ENCODE data around the gene KDELR1. TPM values are rescaled to one million over a fixed set of nuclear protein-coding genes. Genes with fewer than 3 reads are reported as not detected.

Gene KDELR1
- total RNA-seq, 1 experiment from 2014 or later = 375 TPM

- H3K36me3 Mint-ChIP-seq (ENCODE audit: insufficient read depth, unreplicated experiment) = peaks cover 39% of the 10 kb centered on the region
- peaks cover 18% of the 10 kb centered on the region for H3K4me1 Mint-ChIP-seq (ENCODE audit: low read depth, unreplicated experiment)
- no peaks in the 10 kb centered on the region for H3K36me3 ChIP-seq (ENCODE audit: control insufficient read depth, insufficient read depth, low read length)
- H3K27me3 Mint-ChIP-seq (ENCODE audit: insufficient read depth, unreplicated experiment) = no peaks in the 10 kb centered on the region
- H3K27me3 ChIP-seq (replicated peaks; ENCODE audit: control insufficient read depth, insufficient read depth, low read length) = no peaks in the 10 kb centered on the region
- CTCF ChIA-PET = interaction anchor here (0.6 to 2.9 kb wide), 18 partner anchors 9 to 245 kb away, joined by 3 to 45 read pairs (median 6); partner anchors contain the start of gene KDELR1
- no peak for DNase-seq
- H3K4me3 ChIP-seq (ENCODE audit: low read depth, low read length) = peak overlapping the region; percentile 43
- peak overlapping the region; percentile 84 for H3K27ac Mint-ChIP-seq (ENCODE audit: unreplicated experiment)
- POLR2A ChIA-PET = interaction anchor here (0.6 to 2.5 kb wide), 18 partner anchors 9 to 1088 kb away, joined by 3 to 65 read pairs (median 8); partner anchors contain the start of genes CARD8, GRIN2D, KDELR1 and PIH1D1
- no peaks in the 10 kb centered on the region for H3K9me3 ChIP-seq
- H3K4me3 Mint-ChIP-seq (ENCODE audit: unreplicated experiment) = peak overlapping the region; percentile 83
- intact Hi-C loops (cut with micrococcal nuclease; ENCODE audit: unreplicated experiment) = loop anchor here (1.0 to 5.0 kb wide), 2 partner anchors 33 to 41 kb away; a partner anchor contains a TSS
- TSS peak; percentile 53 for BruUV-seq (replicated peaks)
- H3K4me1 ChIP-seq = peaks cover 6% of the 10 kb centered on the region; the same call in 1 of the 2 replicates
- no peak for TF ChIP-seq CTCF (IDR thresholded peaks at IDR 0.05; ENCODE audit: insufficient read depth in 1 of 2, low read depth in 1 of 2, low read length in 1 of 2, severe bottlenecking in 1 of 2, unreplicated experiment in 1 of 2)
- H3K9me3 Mint-ChIP-seq (ENCODE audit: unreplicated experiment) = no peaks in the 10 kb centered on the region
These were observed 27.9 kb downstream of the KDELR1 start for GRCh38 chr19:48363500-48363809.

- peak overlapping the region; percentile 84 for H3K27ac Mint-ChIP-seq (ENCODE audit: unreplicated experiment)
- H3K36me3 Mint-ChIP-seq (ENCODE audit: insufficient read depth, unreplicated experiment) = peaks cover 43% of the 10 kb centered on the region
- Histone ChIP-seq H3K27me3 (replicated peaks; ENCODE audit: control insufficient read depth, insufficient read depth, low read length) (no peaks in the 10 kb centered on the region), H3K36me3 (ENCODE audit: control insufficient read depth, insufficient read depth, low read length) (no peaks in the 10 kb centered on the region), H3K4me1 (peaks cover 6% of the 10 kb centered on the region; the same call in 1 of the 2 replicates), H3K4me3 (ENCODE audit: low read depth, low read length) (peak overlapping the region; percentile 43), H3K9me3 (no peaks in the 10 kb centered on the region)
- POLR2A ChIA-PET = interaction anchor here (0.6 to 2.5 kb wide), 12 partner anchors 8 to 1089 kb away, joined by 3 to 65 read pairs (median 7); partner anchors contain the start of genes CARD8, KDELR1, PIH1D1 and RPL18
- peak; percentile 97 to 98 for DNase-seq
- CTCF ChIA-PET = interaction anchor here (0.6 to 2.9 kb wide), 12 partner anchors 8 to 222 kb away, joined by 3 to 41 read pairs (median 7); partner anchors contain the start of genes GRWD1 and KDELR1
- TF ChIP-seq CTCF (IDR thresholded peaks at IDR 0.05; ENCODE audit: insufficient read depth in 1 of 2, low read depth in 1 of 2, low read length in 1 of 2, severe bottlenecking in 1 of 2, unreplicated experiment in 1 of 2) = no peak
- H3K4me1 Mint-ChIP-seq (ENCODE audit: low read depth, unreplicated experiment) = peaks cover 21% of the 10 kb centered on the region
- peak overlapping the region; percentile 83 for H3K4me3 Mint-ChIP-seq (ENCODE audit: unreplicated experiment)
- H3K9me3 Mint-ChIP-seq (ENCODE audit: unreplicated experiment) = no peaks in the 10 kb centered on the region
- intact Hi-C loops (cut with micrococcal nuclease; ENCODE audit: unreplicated experiment) = loop anchor here (1.0 to 5.0 kb wide), 2 partner anchors 33 to 41 kb away; a partner anchor contains a TSS
- no peaks in the 10 kb centered on the region for H3K27me3 Mint-ChIP-seq (ENCODE audit: insufficient read depth, unreplicated experiment)
- no TSS peak for BruUV-seq (replicated peaks)
These were observed 28.4 kb downstream of the KDELR1 start for GRCh38 chr19:48362716-48363499.

DNA sequence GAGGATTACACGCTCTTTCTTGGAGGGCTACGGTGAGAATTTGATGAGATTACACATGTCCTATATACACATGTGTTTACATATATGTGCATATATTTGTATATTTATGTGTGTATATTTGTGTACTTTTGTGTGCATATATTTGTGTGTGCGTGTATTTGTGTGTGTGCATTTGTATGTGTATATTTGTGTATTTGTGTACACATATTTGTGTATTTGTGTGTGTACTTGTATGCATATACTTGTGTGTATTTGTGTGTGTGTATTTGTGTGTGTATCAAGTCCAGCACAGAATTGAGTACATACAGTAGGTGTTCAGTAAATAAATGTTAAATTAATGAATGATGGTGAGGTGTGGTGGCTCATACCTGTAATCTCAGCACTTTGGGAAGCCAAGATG is 29.4 kb downstream of the KDELR1 start:
- peaks cover 6% of the 10 kb centered on the region; the same call in 1 of the 2 replicates for H3K4me1 ChIP-seq
- BruUV-seq (replicated peaks) = no TSS peak
- Mint-ChIP-seq H3K27me3 (ENCODE audit: insufficient read depth, unreplicated experiment) (no peaks in the 10 kb centered on the region), H3K4me3 (ENCODE audit: unreplicated experiment) (no peak overlapping the region), H3K27ac (ENCODE audit: unreplicated experiment) (no peak overlapping the region), H3K9me3 (ENCODE audit: unreplicated experiment) (no peaks in the 10 kb centered on the region), H3K36me3 (ENCODE audit: insufficient read depth, unreplicated experiment) (peaks cover 43% of the 10 kb centered on the region), H3K4me1 (ENCODE audit: low read depth, unreplicated experiment) (peaks cover 21% of the 10 kb centered on the region)
- no peak overlapping the region for H3K4me3 ChIP-seq (ENCODE audit: low read depth, low read length)
- no peak for TF ChIP-seq CTCF (IDR thresholded peaks at IDR 0.05; ENCODE audit: insufficient read depth in 1 of 2, low read depth in 1 of 2, low read length in 1 of 2, severe bottlenecking in 1 of 2, unreplicated experiment in 1 of 2)
- no peaks in the 10 kb centered on the region for H3K36me3 ChIP-seq (ENCODE audit: control insufficient read depth, insufficient read depth, low read length)
- POLR2A ChIA-PET = no interaction called here
- intact Hi-C loops (cut with micrococcal nuclease; ENCODE audit: unreplicated experiment) = loop anchor here (5.0 kb wide), 1 partner anchor 40 kb away; a partner anchor contains a TSS
- H3K9me3 ChIP-seq = no peaks in the 10 kb centered on the region
- no peaks in the 10 kb centered on the region for H3K27me3 ChIP-seq (replicated peaks; ENCODE audit: control insufficient read depth, insufficient read depth, low read length)
- CTCF ChIA-PET = interaction anchor here (1.1 to 2.9 kb wide), 2 partner anchors 29 to 84 kb away, joined by 8 to 41 read pairs; partner anchors contain the start of gene GRWD1
- no peak for DNase-seq
